Effector memory CD4-positive, alpha-beta T cell (primary cell): ENCODE measurements around the gene APLF.

Source experiments
- DNase-seq, 3 donors: peaks; one replicate each; pipeline ENCODE4 v3.0.0-alpha.2; 2020
- H3K27ac ChIP-seq: 2 replicates; pipeline ENCODE4 v1.7.0; 2013; ENCODE audit warnings: mild to moderate bottlenecking, low read length, moderate library complexity; ENCODE audit not compliant: insufficient read depth, poor library complexity, severe bottlenecking
- H3K27me3 ChIP-seq: replicated peaks from 2 replicates; pipeline ENCODE4 v1.7.0; 2013; ENCODE audit warnings: mild to moderate bottlenecking, low read length; ENCODE audit not compliant: insufficient read depth, control insufficient read depth, poor library complexity, severe bottlenecking
- H3K36me3 ChIP-seq: 2 replicates; pipeline ENCODE4 v1.7.0; 2013; ENCODE audit warnings: mild to moderate bottlenecking, low read length, moderate library complexity; ENCODE audit not compliant: control insufficient read depth, insufficient read depth
- H3K4me1 ChIP-seq: 2 replicates; pipeline ENCODE4 v1.7.0; 2013; ENCODE audit warnings: low read length, mild to moderate bottlenecking; ENCODE audit not compliant: control insufficient read depth, insufficient read depth, poor library complexity, severe bottlenecking
- H3K4me3 ChIP-seq: 2 replicates; pipeline ENCODE4 v1.7.0; 2013; ENCODE audit warnings: low read length, low read depth, mild to moderate bottlenecking; ENCODE audit not compliant: insufficient read depth, poor library complexity, severe bottlenecking
- H3K9me3 ChIP-seq: 2 replicates; pipeline ENCODE4 v1.7.0; 2013; ENCODE audit warnings: mild to moderate bottlenecking, low read length, moderate library complexity; ENCODE audit not compliant: control insufficient read depth

Gene APLF

GRCh38 chr2:68458981-68459380 is 8.4 kb upstream of the APLF start:
- Histone ChIP-seq H3K27ac (no peak overlapping the region), H3K4me1 (peaks cover 3% of the 10 kb centered on the region), H3K9me3 (no peaks in the 10 kb centered on the region), H3K4me3 (no peak overlapping the region), H3K27me3 (no peaks in the 10 kb centered on the region), H3K36me3 (no peaks in the 10 kb centered on the region)
- DNase-seq, result no peak

- Histone ChIP-seq H3K27me3 (no peaks in the 10 kb centered on the region), H3K36me3 (no peaks in the 10 kb centered on the region), H3K9me3 (no peaks in the 10 kb centered on the region), H3K4me1 (peaks cover 26% of the 10 kb centered on the region), H3K27ac (no peak overlapping the region), H3K4me3 (no peak overlapping the region)
- DNase-seq, result no peak
Measured at GRCh38 chr2:68463287-68463877, 4.0 kb upstream of the APLF start.

- Histone ChIP-seq H3K27ac (peak overlapping the region; percentile 50), H3K27me3 (no peaks in the 10 kb centered on the region), H3K36me3 (no peaks in the 10 kb centered on the region), H3K4me1 (peaks cover 30% of the 10 kb centered on the region), H3K4me3 (no peak overlapping the region), H3K9me3 (no peaks in the 10 kb centered on the region)
- DNase-seq, result no peak
Measured at GRCh38 chr2:68464651-68465050, 2.7 kb upstream of the APLF start.

- H3K36me3 ChIP-seq, result no peaks in the 10 kb centered on the region
- no peaks in the 10 kb centered on the region for H3K27me3 ChIP-seq
- H3K27ac ChIP-seq, result peak overlapping the region; percentile 93
- peak; percentile 22 to 30 (median 26) for DNase-seq
- H3K4me1 ChIP-seq, result peaks cover 30% of the 10 kb centered on the region
- peak overlapping the region; percentile 92 for H3K4me3 ChIP-seq
- H3K9me3 ChIP-seq, result no peaks in the 10 kb centered on the region
Measured at GRCh38 chr2:68465081-68465916, 2.1 kb upstream of the APLF start.

GRCh38 chr2:68466361-68466777 is 1.0 kb upstream of the APLF start:
- no peaks in the 10 kb centered on the region for H3K9me3 ChIP-seq
- DNase-seq, result peak; percentile 48 to 62 (median 57)
- H3K4me1 ChIP-seq, result peaks cover 30% of the 10 kb centered on the region
- peak overlapping the region; percentile 92 for H3K4me3 ChIP-seq
- peak overlapping the region; percentile 93 for H3K27ac ChIP-seq
- no peaks in the 10 kb centered on the region for H3K27me3 ChIP-seq
- no peaks in the 10 kb centered on the region for H3K36me3 ChIP-seq

- Histone ChIP-seq H3K9me3 (no peaks in the 10 kb centered on the region), H3K4me1 (peaks cover 30% of the 10 kb centered on the region), H3K4me3 (peak overlapping the region; percentile 92), H3K27ac (peak overlapping the region; percentile 93), H3K27me3 (no peaks in the 10 kb centered on the region), H3K36me3 (no peaks in the 10 kb centered on the region)
- DNase-seq, result no peak
Measured at GRCh38 chr2:68466778-68467076, 658 bp upstream of the APLF start.

- Histone ChIP-seq H3K4me1 (peaks cover 27% of the 10 kb centered on the region), H3K27me3 (no peaks in the 10 kb centered on the region), H3K4me3 (no peak overlapping the region), H3K36me3 (no peaks in the 10 kb centered on the region), H3K27ac (no peak overlapping the region), H3K9me3 (no peaks in the 10 kb centered on the region)
- DNase-seq, result no peak
Measured at GRCh38 chr2:68468801-68469200, 1.4 kb downstream of the APLF start.

- Histone ChIP-seq H3K27ac (no peak overlapping the region), H3K4me1 (peaks cover 18% of the 10 kb centered on the region), H3K4me3 (no peak overlapping the region), H3K27me3 (no peaks in the 10 kb centered on the region), H3K9me3 (no peaks in the 10 kb centered on the region), H3K36me3 (no peaks in the 10 kb centered on the region)
- no peak for DNase-seq
Measured at GRCh38 chr2:68469935-68470334, 2.5 kb downstream of the APLF start.

GRCh38 chr2:68471385-68471784 is 4.0 kb downstream of the APLF start:
- no peak overlapping the region for H3K4me3 ChIP-seq
- DNase-seq, result no peak
- no peaks in the 10 kb centered on the region for H3K36me3 ChIP-seq
- peaks cover 10% of the 10 kb centered on the region for H3K4me1 ChIP-seq
- no peaks in the 10 kb centered on the region for H3K27me3 ChIP-seq
- H3K9me3 ChIP-seq, result no peaks in the 10 kb centered on the region
- H3K27ac ChIP-seq, result no peak overlapping the region

GRCh38 chr2:68472796-68473414 is 5.5 kb downstream of the APLF start:
- Histone ChIP-seq H3K4me1 (peaks cover 9% of the 10 kb centered on the region), H3K9me3 (no peaks in the 10 kb centered on the region), H3K4me3 (no peak overlapping the region), H3K36me3 (no peaks in the 10 kb centered on the region), H3K27ac (no peak overlapping the region), H3K27me3 (no peaks in the 10 kb centered on the region)
- DNase-seq, result no peak
